MM.1S (cell line): ENCODE measurements around the gene RNASE8.

Source experiments
- DNase-seq: peaks from one replicate; pipeline ENCODE4 v3.0.0-alpha.2; 2015
- H2AFZ ChIP-seq: fragments of 300-600 bp; sonication (generic); 2 replicates; pipeline ENCODE4 v1.6.0; 2016; ENCODE audit warnings: antibody characterized with exemption, low read length
- H3F3A ChIP-seq: fragments of 300-600 bp; sonication (generic); 2 replicates; pipeline ENCODE4 v1.6.1; 2016; ENCODE audit warnings: mild to moderate bottlenecking, antibody characterized with exemption, low read length, moderate library complexity, mixed read lengths; ENCODE audit not compliant: insufficient read depth
- H3K27ac ChIP-seq: fragments of 300-600 bp; sonication (generic); 2 replicates; pipeline ENCODE4 v1.5.1; 2016; ENCODE audit warnings: mild to moderate bottlenecking, low read length
- H3K27me3 ChIP-seq: fragments of 300-600 bp; sonication (generic); replicated peaks from 2 replicates; pipeline ENCODE4 v1.6.0; 2016; ENCODE audit warnings: low read length; ENCODE audit not compliant: insufficient read depth
- H3K36me3 ChIP-seq: fragments of 300-600 bp; sonication (generic); replicated peaks from 2 replicates; pipeline ENCODE4 v1.6.1; 2016; ENCODE audit warnings: mild to moderate bottlenecking, low read length, mixed read lengths; ENCODE audit not compliant: insufficient read depth
- H3K4me1 ChIP-seq: fragments of 300-600 bp; sonication (generic); 2 replicates; pipeline ENCODE4 v1.6.1; 2016; ENCODE audit warnings: low read length, mixed read lengths
- H3K4me2 ChIP-seq: fragments of 300-600 bp; sonication (generic); 2 replicates; pipeline ENCODE4 v1.6.0; 2016; ENCODE audit warnings: low read depth, low read length
- H3K4me3 ChIP-seq: fragments of 300-600 bp; sonication (generic); 2 replicates; pipeline ENCODE4 v1.5.1; 2016; ENCODE audit warnings: low read length, mixed read lengths
- H3K79me2 ChIP-seq: fragments of 300-600 bp; sonication (generic); 2 replicates; pipeline ENCODE4 v1.6.1; 2016; ENCODE audit warnings: mixed run types, low read length, mixed read lengths
- H3K9ac ChIP-seq: fragments of 300-600 bp; sonication (generic); 2 replicates; pipeline ENCODE4 v1.6.1; 2016; ENCODE audit warnings: low read length, mixed read lengths
- H3K9me2 ChIP-seq: fragments of 300-600 bp; sonication (generic); replicated peaks from 2 replicates; pipeline ENCODE4 v1.6.1; 2016; ENCODE audit warnings: mild to moderate bottlenecking, low read length, mixed read lengths; ENCODE audit not compliant: insufficient read depth
- H3K9me3 ChIP-seq: fragments of 300-600 bp; sonication (generic); replicated peaks from 2 replicates; pipeline ENCODE4 v1.6.1; 2016; ENCODE audit warnings: mild to moderate bottlenecking, low read length, mixed read lengths; ENCODE audit not compliant: insufficient read depth
- H4K20me1 ChIP-seq: fragments of 300-600 bp; sonication (generic); 2 replicates; pipeline ENCODE4 v1.6.1; 2016; ENCODE audit warnings: mild to moderate bottlenecking, low read length, moderate library complexity, mixed read lengths; ENCODE audit not compliant: insufficient read depth
- CTCF ChIP-seq: fragments of 300-600 bp; sonication (generic); IDR thresholded peaks from 2 replicates; pipeline ENCODE4 v1.5.1; 2016; ENCODE audit warnings: antibody characterized with exemption, low read length, mixed read lengths
- EZH2 ChIP-seq: fragments of 300-600 bp; sonication (generic); optimal IDR thresholded peaks from 2 replicates; pipeline ENCODE3; 2017; ENCODE audit warnings: low read depth, mild to moderate bottlenecking, antibody characterized with exemption, low read length, mixed read lengths
- EZH2phosphoT487 ChIP-seq: fragments of 300-600 bp; sonication (generic); IDR thresholded peaks from 2 replicates; pipeline ENCODE4 v1.6.1; 2018; ENCODE audit warnings: antibody characterized with exemption, low read length

Gene RNASE8

GRCh38 chr14:21063479-21063878, 5.9 kb downstream of the RNASE8 start:
- no peak overlapping the region for H3K27ac ChIP-seq
- H3K4me2 ChIP-seq: no peak overlapping the region
- DNase-seq: no peak

GRCh38 chr14:21066882-21067502, 9.4 kb downstream of the RNASE8 start:
- no peaks in the 10 kb centered on the region for H3K9me2 ChIP-seq
- no peaks in the 10 kb centered on the region for H3K79me2 ChIP-seq
- no peak overlapping the region for H2AFZ ChIP-seq
- H3K27ac ChIP-seq: no peak overlapping the region
- H3K9ac ChIP-seq: no peak overlapping the region
- no peak overlapping the region for H3K4me2 ChIP-seq
- H3K36me3 ChIP-seq: no peaks in the 10 kb centered on the region
- peaks cover 6% of the 10 kb centered on the region; the same call in 1 of the 2 replicates for H3F3A ChIP-seq
- no peaks in the 10 kb centered on the region for H4K20me1 ChIP-seq
- TF ChIP-seq EZH2phosphoT487: no peak
- peak; percentile 37 for TF ChIP-seq CTCF
- no peak for TF ChIP-seq EZH2
- DNase-seq: no peak
- H3K4me1 ChIP-seq: no peaks in the 10 kb centered on the region
- H3K9me3 ChIP-seq: no peaks in the 10 kb centered on the region
- H3K27me3 ChIP-seq: peaks cover 11% of the 10 kb centered on the region
- H3K4me3 ChIP-seq: no peak overlapping the region

More at GRCh38 chr14:21063479-21063878, 5.9 kb downstream of the RNASE8 start:
- H3K9me3 ChIP-seq: no peaks in the 10 kb centered on the region
- no peak overlapping the region for H2AFZ ChIP-seq
- H3K9ac ChIP-seq: no peak overlapping the region
- H3K9me2 ChIP-seq: no peaks in the 10 kb centered on the region
- H3K27me3 ChIP-seq: no peaks in the 10 kb centered on the region
- no peak overlapping the region for H3K4me3 ChIP-seq
- no peaks in the 10 kb centered on the region for H3K79me2 ChIP-seq
- H3K4me1 ChIP-seq: no peaks in the 10 kb centered on the region
- no peaks in the 10 kb centered on the region for H3K36me3 ChIP-seq
- TF ChIP-seq EZH2: no peak
- no peak for TF ChIP-seq EZH2phosphoT487
- TF ChIP-seq CTCF: no peak
- no peaks in the 10 kb centered on the region for H3F3A ChIP-seq
- H4K20me1 ChIP-seq: no peaks in the 10 kb centered on the region

GRCh38 chr14:21068521-21069387, 11.1 kb downstream of the RNASE8 start:
- peak; percentile 45 for TF ChIP-seq CTCF
- TF ChIP-seq EZH2: no peak
- no peak for TF ChIP-seq EZH2phosphoT487
- H3K4me2 ChIP-seq: peak overlapping the region; percentile 69
- H3K4me1 ChIP-seq: no peaks in the 10 kb centered on the region
- H3K79me2 ChIP-seq: no peaks in the 10 kb centered on the region
- H3K9me2 ChIP-seq: no peaks in the 10 kb centered on the region
- no peak overlapping the region for H3K9ac ChIP-seq
- no peak overlapping the region for H3K27ac ChIP-seq
- DNase-seq: peak; percentile 36
- H4K20me1 ChIP-seq: no peaks in the 10 kb centered on the region
- peaks cover 6% of the 10 kb centered on the region; the same call in 1 of the 2 replicates for H3F3A ChIP-seq
- H3K36me3 ChIP-seq: no peaks in the 10 kb centered on the region
- peak overlapping the region; percentile 22; the same call in 1 of the 2 replicates for H3K4me3 ChIP-seq
- peaks cover 11% of the 10 kb centered on the region for H3K27me3 ChIP-seq
- no peak overlapping the region for H2AFZ ChIP-seq
- no peaks in the 10 kb centered on the region for H3K9me3 ChIP-seq
